ENCODE measurements around the gene PTGR2. TPM values are rescaled to one million over a fixed set of nuclear protein-coding genes. Genes with fewer than 3 reads are reported as not detected.
"Not testable (repeated sequence)": the region's sequence is repeated elsewhere in the genome, so short reads cannot be mapped to it uniquely, and the experiment has no call there.

The PTGR2 gene
- total RNA-seq, 2 donors from 2014 or later: 2.2 to 4.3 TPM

GRCh38 chr14:73833034-73833433 is 18.6 kb upstream of the PTGR2 start:
- no peak for TF ChIP-seq CTCF (IDR thresholded peaks at IDR 0.05)
- DNase-seq (ENCODE audit: low spot score) (no peak), ATAC-seq (ENCODE audit: insufficient number of reproducible peaks, low FRiP score, low read depth) (no peak)
- Histone ChIP-seq H3K9me3 (no peaks in the 10 kb centered on the region), H3K27ac (no peak overlapping the region), H3K4me1 (ENCODE audit: control insufficient read depth in 1 of 2, low read depth in 2 of 2) (peaks cover 4 to 20% of the 10 kb centered on the region in 2 donors), H3K36me3 (no peaks in the 10 kb centered on the region), H3K27me3 (replicated peaks; ENCODE audit: insufficient read depth) (no peaks in the 10 kb centered on the region), H3K4me3 (no peak overlapping the region)

GRCh38 chr14:73833530-73834260 is 17.9 kb upstream of the PTGR2 start:
- H3K27me3 ChIP-seq (replicated peaks; ENCODE audit: insufficient read depth): no peaks in the 10 kb centered on the region
- DNase-seq (ENCODE audit: low spot score) (no peak), ATAC-seq (ENCODE audit: insufficient number of reproducible peaks, low FRiP score, low read depth) (no peak)
- H3K4me1 ChIP-seq (ENCODE audit: control insufficient read depth in 1 of 2, low read depth in 2 of 2): peaks cover 4 to 20% of the 10 kb centered on the region in 2 donors
- H3K9me3 ChIP-seq: no peaks in the 10 kb centered on the region
- H3K27ac ChIP-seq: no peak overlapping the region
- H3K36me3 ChIP-seq: no peaks in the 10 kb centered on the region
- TF ChIP-seq CTCF (IDR thresholded peaks at IDR 0.05): no peak
- no peak overlapping the region for H3K4me3 ChIP-seq

- H3K27ac ChIP-seq: no peak overlapping the region
- no peak for TF ChIP-seq CTCF (IDR thresholded peaks at IDR 0.05)
Observed at GRCh38 chr14:73834261-73834625, 17.4 kb upstream of the PTGR2 start.

GRCh38 chr14:73838293-73839034 is 13.2 kb upstream of the PTGR2 start:
- H3K9me3 ChIP-seq; ATAC-seq (ENCODE audit: insufficient number of reproducible peaks, low FRiP score, low read depth): not testable (repeated sequence)

More at GRCh38 chr14:73834261-73834625, 17.4 kb upstream of the PTGR2 start:
- no peaks in the 10 kb centered on the region for H3K36me3 ChIP-seq
- no peak for DNase-seq (ENCODE audit: low spot score)
- ATAC-seq (ENCODE audit: insufficient number of reproducible peaks, low FRiP score, low read depth): no peak
- peaks cover 4 to 19% of the 10 kb centered on the region in 2 donors for H3K4me1 ChIP-seq (ENCODE audit: control insufficient read depth in 1 of 2, low read depth in 2 of 2)
- no peaks in the 10 kb centered on the region for H3K27me3 ChIP-seq (replicated peaks; ENCODE audit: insufficient read depth)
- no peak overlapping the region for H3K4me3 ChIP-seq
- no peaks in the 10 kb centered on the region for H3K9me3 ChIP-seq

GRCh38 chr14:73842201-73842600 is 9.4 kb upstream of the PTGR2 start:
- ATAC-seq (ENCODE audit: insufficient number of reproducible peaks, low FRiP score, low read depth): no peak
- H3K36me3 ChIP-seq: no peaks in the 10 kb centered on the region
- TF ChIP-seq CTCF (IDR thresholded peaks at IDR 0.05): no peak
- DNase-seq (ENCODE audit: low spot score): no peak
- H3K9me3 ChIP-seq: no peaks in the 10 kb centered on the region
- H3K27ac ChIP-seq: no peak overlapping the region
- no peaks in the 10 kb centered on the region for H3K4me1 ChIP-seq (ENCODE audit: control insufficient read depth in 1 of 2, low read depth in 2 of 2)
- H3K27me3 ChIP-seq (replicated peaks; ENCODE audit: insufficient read depth): no peaks in the 10 kb centered on the region
- no peak overlapping the region for H3K4me3 ChIP-seq

More at GRCh38 chr14:73838293-73839034, 13.2 kb upstream of the PTGR2 start:
- H3K36me3 ChIP-seq; H3K4me3 ChIP-seq; H3K4me1 ChIP-seq (ENCODE audit: control insufficient read depth in 1 of 2, low read depth in 2 of 2); H3K27me3 ChIP-seq (replicated peaks; ENCODE audit: insufficient read depth); H3K27ac ChIP-seq; DNase-seq (ENCODE audit: low spot score): not testable (repeated sequence)

Data from thoracic aorta (tissue), 2 donors.